Upper lobe of left lung (tissue), 6 donors: ENCODE measurements around the gene COL27A1. TPM values are rescaled to one million over a fixed set of nuclear protein-coding genes. Genes with fewer than 3 reads are reported as not detected.

ENCODE experiments used
- ATAC-seq, 2 donors: fragments of 200-7000 bp; cut with Tn5 transposase; one replicate each; pipeline ENCODE4 v1.9.1; 2022; ENCODE audit warnings: mild to moderate bottlenecking in 2 of 2, moderate library complexity in 2 of 2; ENCODE audit not compliant: low FRiP score in 2 of 2
- DNase-seq, 2 donors: peaks; one replicate each; pipeline ENCODE4 v3.0.0-alpha.2; 2019 to 2020
- H3K27ac ChIP-seq, 4 donors: fragments of 200-600 bp; sonication (generic); one replicate each; pipeline ENCODE4 v1.5.1; 2016 to 2019
- H3K27me3 ChIP-seq, 4 donors: fragments of 200-600 bp; sonication (generic); one replicate each; pipeline ENCODE4 v1.5.1; 2017 to 2019
- H3K36me3 ChIP-seq, 4 donors: fragments of 200-600 bp; sonication (generic); one replicate each; pipeline ENCODE4 v1.5.1; 2016 to 2019
- H3K4me1 ChIP-seq, 4 donors: fragments of 200-600 bp; sonication (generic); one replicate each; pipeline ENCODE4 v1.5.1; 2018 to 2019
- H3K4me3 ChIP-seq, 4 donors: fragments of 200-600 bp; sonication (generic); one replicate each; pipeline ENCODE4 v1.5.1; 2017 to 2019; ENCODE audit warnings: mild to moderate bottlenecking in 2 of 4, moderate library complexity in 1 of 4
- H3K9me3 ChIP-seq, 4 donors: fragments of 200-600 bp; sonication (generic); one replicate each; pipeline ENCODE4 v1.5.1; 2018 to 2019
- EP300 ChIP-seq, 4 donors: sonication (generic); formaldehyde crosslinking; IDR thresholded peaks; one replicate each; pipeline ENCODE4 v1.5.1; 2017; ENCODE audit warnings: antibody characterized with exemption in 4 of 4, control low read depth in 2 of 4
- POLR2A ChIP-seq, 4 donors: fragments of 450-650 bp; IDR thresholded peaks; one replicate each; pipeline ENCODE4 v1.5.1; 2016 to 2017; ENCODE audit warnings: antibody characterized with exemption in 4 of 4, mild to moderate bottlenecking in 2 of 4
- POLR2AphosphoS5 ChIP-seq, 2 donors: sonication (generic); formaldehyde crosslinking; IDR thresholded peaks; one replicate each; pipeline ENCODE4 v1.5.1; 2017; ENCODE audit warnings: antibody characterized with exemption in 2 of 2
- WGBS, 2 donors: methylation state at CpG; one replicate each; pipeline ENCODE4 v1.1.5; 2017 to 2018; 5-methylcytosine and 5-hydroxymethylcytosine counted together
- total RNA-seq, 6 donors: library from RNA; depleted of rRNA in 4 of 6; stranded (reverse); fragments of >200 nt in 4 of 6; gene quantifications; one replicate each; pipeline versions ENCODE4 v1.1.0 to v1.2.1, GENCODE V29; 2016 to 2021
- TF ChIP-seq, protein P1 (sequence below), 6 experiments: fragments of 450-650 bp in 4 of 6; fragments of 200-600 bp in 2 of 6; sonication (generic) in 2 of 6; IDR thresholded peaks; one replicate each; pipeline ENCODE4 v1.5.1; 2016 to 2019; ENCODE audit warnings: antibody characterized with exemption in 6 of 6
- donor health status: DM: no; HTN: no; CAD: no; lungs with moderate emphysema.
- donor health status: DM: no; HTN: yes; CAD: no; lungs with severe emphysema.

Gene COL27A1
- total RNA-seq, 6 donors from 2014 or later: 4.0 to 55.5 (median 9.2) TPM

DNA sequence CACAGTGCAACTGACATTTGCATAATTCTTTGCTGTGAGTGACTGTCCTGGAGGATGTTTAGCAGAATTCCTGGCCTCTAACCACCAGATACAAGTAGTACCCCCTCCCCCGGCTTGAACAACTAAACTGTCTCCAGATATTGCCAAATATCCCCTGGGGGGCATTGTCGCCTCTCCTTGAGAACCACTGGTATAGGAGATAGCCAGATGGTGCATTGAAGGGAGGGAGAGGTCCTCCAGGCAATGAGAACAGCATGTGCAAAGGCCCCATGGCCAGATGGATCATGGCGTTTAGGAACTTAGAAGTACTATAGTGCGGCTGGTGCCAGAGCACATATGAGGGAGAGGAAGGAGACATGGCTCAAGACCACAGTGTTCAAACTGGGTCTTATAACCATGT lies 148.6 kb downstream of the COL27A1 start:
- ATAC-seq (no peak), DNase-seq (peak in 1 of 2 donors; percentile 6)
- no peaks in the 10 kb centered on the region for H3K36me3 ChIP-seq
- TF ChIP-seq, protein P1, sequence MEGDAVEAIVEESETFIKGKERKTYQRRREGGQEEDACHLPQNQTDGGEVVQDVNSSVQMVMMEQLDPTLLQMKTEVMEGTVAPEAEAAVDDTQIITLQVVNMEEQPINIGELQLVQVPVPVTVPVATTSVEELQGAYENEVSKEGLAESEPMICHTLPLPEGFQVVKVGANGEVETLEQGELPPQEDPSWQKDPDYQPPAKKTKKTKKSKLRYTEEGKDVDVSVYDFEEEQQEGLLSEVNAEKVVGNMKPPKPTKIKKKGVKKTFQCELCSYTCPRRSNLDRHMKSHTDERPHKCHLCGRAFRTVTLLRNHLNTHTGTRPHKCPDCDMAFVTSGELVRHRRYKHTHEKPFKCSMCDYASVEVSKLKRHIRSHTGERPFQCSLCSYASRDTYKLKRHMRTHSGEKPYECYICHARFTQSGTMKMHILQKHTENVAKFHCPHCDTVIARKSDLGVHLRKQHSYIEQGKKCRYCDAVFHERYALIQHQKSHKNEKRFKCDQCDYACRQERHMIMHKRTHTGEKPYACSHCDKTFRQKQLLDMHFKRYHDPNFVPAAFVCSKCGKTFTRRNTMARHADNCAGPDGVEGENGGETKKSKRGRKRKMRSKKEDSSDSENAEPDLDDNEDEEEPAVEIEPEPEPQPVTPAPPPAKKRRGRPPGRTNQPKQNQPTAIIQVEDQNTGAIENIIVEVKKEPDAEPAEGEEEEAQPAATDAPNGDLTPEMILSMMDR (IDR thresholded peaks at IDR 0.05): no peak
- TF ChIP-seq POLR2A (IDR thresholded peaks at IDR 0.05) (no peak), EP300 (IDR thresholded peaks at IDR 0.05) (no peak), POLR2AphosphoS5 (IDR thresholded peaks at IDR 0.05) (no peak)
- H3K9me3 ChIP-seq: no peaks in the 10 kb centered on the region
- peaks cover 0 to 6% (median 0%) of the 10 kb centered on the region in 4 donors for H3K4me1 ChIP-seq
- 93 to 97% methylated on average over 4 of the region's 4 CpGs for WGBS, 2 donors
- H3K27ac ChIP-seq: no peak overlapping the region
- no peak overlapping the region for H3K4me3 ChIP-seq
- H3K27me3 ChIP-seq: no peaks in the 10 kb centered on the region

DNA sequence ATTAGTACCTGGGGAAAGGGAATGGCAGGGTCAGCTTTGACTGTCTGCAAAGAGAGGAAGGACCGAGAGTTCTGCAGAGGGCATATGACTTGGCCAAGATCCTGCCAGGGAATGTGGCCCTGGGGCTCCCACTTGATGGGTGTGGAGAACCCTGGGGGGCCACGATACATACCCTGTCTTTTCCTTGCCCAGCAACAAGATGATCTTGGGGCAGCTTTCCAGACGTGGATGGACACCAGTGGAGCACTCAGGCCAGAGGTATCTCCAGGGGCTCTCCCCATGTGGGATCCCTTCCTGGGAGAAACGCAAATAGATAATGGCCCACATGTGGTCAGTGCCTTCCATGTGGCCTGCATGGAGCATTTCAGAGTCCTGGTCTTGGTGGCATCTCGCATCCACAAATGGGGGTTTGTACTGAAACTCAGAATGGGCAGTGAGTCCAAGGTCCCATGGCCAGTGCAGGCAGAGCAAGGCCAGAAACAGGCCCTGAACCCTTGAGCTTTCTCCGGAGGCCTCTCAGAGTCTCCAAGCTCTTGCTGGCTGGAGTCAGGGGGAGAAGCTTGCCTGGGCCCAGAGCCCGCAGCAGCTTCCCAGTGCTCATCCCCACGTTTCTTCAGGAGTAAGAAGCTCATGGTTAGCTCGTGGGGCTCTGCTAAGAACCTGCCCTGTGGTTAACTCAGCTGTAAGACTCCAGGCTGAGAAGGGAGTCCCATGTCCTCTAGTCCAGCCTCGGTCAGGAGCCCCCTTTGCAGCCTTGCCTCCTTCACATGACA lies 149.3 kb downstream of the COL27A1 start:
- DNase-seq: peak in 1 of 2 donors; percentile 14
- 78 to 87% methylated on average over 6 to 9 of the region's 10 CpGs for WGBS, 2 donors

DNA sequence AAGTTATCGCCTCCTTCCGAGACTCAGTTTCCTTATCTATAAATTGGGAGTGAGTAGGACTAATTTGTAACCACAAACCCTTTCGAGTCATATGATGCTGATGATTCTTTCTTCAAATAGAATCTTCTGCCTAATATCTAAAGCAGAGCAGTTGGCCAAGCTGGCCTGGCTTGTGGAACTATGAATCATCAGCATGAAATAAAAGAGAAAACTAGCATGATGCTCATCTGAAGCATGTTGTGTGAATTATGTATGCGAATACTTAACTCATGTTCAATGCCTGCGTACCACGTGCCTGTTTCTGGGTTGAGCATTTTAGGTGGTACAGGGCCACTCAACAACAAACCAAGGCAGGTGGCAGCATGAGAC lies 152.5 kb downstream of the COL27A1 start:
- Histone ChIP-seq H3K27ac (no peak overlapping the region), H3K9me3 (no peaks in the 10 kb centered on the region), H3K4me3 (no peak overlapping the region), H3K36me3 (no peaks in the 10 kb centered on the region), H3K27me3 (no peaks in the 10 kb centered on the region), H3K4me1 (peaks cover 0 to 6% (median 0%) of the 10 kb centered on the region in 4 donors)
- TF ChIP-seq EP300 (IDR thresholded peaks at IDR 0.05): no peak
- no peak for TF ChIP-seq POLR2A (IDR thresholded peaks at IDR 0.05)
- TF ChIP-seq POLR2AphosphoS5 (IDR thresholded peaks at IDR 0.05): no peak
- TF ChIP-seq, protein P1 (IDR thresholded peaks at IDR 0.05): no peak
- ATAC-seq: no peak
- DNase-seq: no peak
- 89 to 97% methylated on average over 6 of the region's 6 CpGs for WGBS, 2 donors

More for the DNA sequence above, 149.3 kb downstream of the COL27A1 start:
- no peak for ATAC-seq
- no peaks in the 10 kb centered on the region for H3K9me3 ChIP-seq
- TF ChIP-seq EP300 (IDR thresholded peaks at IDR 0.05): no peak
- TF ChIP-seq, protein P1 (IDR thresholded peaks at IDR 0.05): no peak
- TF ChIP-seq POLR2AphosphoS5 (IDR thresholded peaks at IDR 0.05): no peak
- no peak for TF ChIP-seq POLR2A (IDR thresholded peaks at IDR 0.05)
- no peaks in the 10 kb centered on the region for H3K36me3 ChIP-seq
- H3K4me3 ChIP-seq: no peak overlapping the region
- H3K27me3 ChIP-seq: no peaks in the 10 kb centered on the region
- H3K27ac ChIP-seq: no peak overlapping the region
- H3K4me1 ChIP-seq: peaks cover 0 to 6% (median 0%) of the 10 kb centered on the region in 4 donors

DNA sequence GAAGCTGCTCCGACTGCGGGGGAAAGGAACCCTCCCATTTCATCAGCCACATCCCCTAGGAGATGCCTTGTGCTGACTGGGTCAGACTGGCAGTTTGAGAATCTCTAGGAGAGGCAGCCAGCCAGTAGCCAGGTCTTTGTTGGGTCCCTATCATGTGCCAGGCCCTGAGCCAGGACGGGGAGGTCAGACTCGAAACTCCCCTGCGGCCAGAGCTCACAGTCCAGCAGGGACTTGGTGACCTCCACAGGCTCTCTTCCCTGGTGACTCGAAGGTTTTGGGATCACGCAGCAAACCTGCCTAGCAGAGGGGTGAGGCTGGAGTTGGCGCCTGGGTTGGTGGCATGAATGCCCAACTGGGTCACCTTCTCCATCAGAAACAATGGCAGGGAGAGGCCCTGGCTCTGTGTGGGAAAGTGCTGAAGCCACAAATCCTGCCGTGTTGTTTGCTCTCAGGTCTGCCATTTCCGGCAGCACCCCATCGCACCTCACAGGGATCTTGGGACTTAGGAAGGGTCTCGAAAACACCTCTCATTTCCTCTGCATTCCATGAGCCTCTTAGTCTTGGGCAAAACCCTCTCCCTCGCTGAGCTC lies 153.1 kb downstream of the COL27A1 start:
- Histone ChIP-seq H3K4me3 (no peak overlapping the region), H3K4me1 (peaks cover 0 to 6% (median 0%) of the 10 kb centered on the region in 4 donors), H3K36me3 (no peaks in the 10 kb centered on the region), H3K27me3 (no peaks in the 10 kb centered on the region), H3K9me3 (no peaks in the 10 kb centered on the region), H3K27ac (no peak overlapping the region)
- TF ChIP-seq, protein P1 (IDR thresholded peaks at IDR 0.05): no peak
- no peak for TF ChIP-seq EP300 (IDR thresholded peaks at IDR 0.05)
- TF ChIP-seq POLR2A (IDR thresholded peaks at IDR 0.05): no peak
- no peak for TF ChIP-seq POLR2AphosphoS5 (IDR thresholded peaks at IDR 0.05)
- ATAC-seq: no peak
- DNase-seq: peak in 1 of 2 donors; percentile 15
- 96% methylated on average over 4 to 13 of the region's 13 CpGs for WGBS, 2 donors
